Femur (tissue), 1 donor: ENCODE measurements around the gene DPH1.
"Not testable (repeated sequence)": the region's sequence is repeated elsewhere in the genome, so short reads cannot be mapped to it uniquely, and the experiment has no call there.

Experiments
- DNase-seq: peaks from one replicate; pipeline ENCODE4 v3.0.0-alpha.2; 2017

DPH1 gene

GRCh38 chr17:2008332-2009126 lies 21.4 kb upstream of the DPH1 start:
- DNase-seq = no peak

GRCh38 chr17:2009737-2010136 lies 20.2 kb upstream of the DPH1 start:
- no peak for DNase-seq

- DNase-seq = peak; percentile 74
Measured at GRCh38 chr17:2011411-2012371, 18.3 kb upstream of the DPH1 start.

- no peak for DNase-seq
Measured at GRCh38 chr17:2012499-2012898, 17.5 kb upstream of the DPH1 start.

DNA sequence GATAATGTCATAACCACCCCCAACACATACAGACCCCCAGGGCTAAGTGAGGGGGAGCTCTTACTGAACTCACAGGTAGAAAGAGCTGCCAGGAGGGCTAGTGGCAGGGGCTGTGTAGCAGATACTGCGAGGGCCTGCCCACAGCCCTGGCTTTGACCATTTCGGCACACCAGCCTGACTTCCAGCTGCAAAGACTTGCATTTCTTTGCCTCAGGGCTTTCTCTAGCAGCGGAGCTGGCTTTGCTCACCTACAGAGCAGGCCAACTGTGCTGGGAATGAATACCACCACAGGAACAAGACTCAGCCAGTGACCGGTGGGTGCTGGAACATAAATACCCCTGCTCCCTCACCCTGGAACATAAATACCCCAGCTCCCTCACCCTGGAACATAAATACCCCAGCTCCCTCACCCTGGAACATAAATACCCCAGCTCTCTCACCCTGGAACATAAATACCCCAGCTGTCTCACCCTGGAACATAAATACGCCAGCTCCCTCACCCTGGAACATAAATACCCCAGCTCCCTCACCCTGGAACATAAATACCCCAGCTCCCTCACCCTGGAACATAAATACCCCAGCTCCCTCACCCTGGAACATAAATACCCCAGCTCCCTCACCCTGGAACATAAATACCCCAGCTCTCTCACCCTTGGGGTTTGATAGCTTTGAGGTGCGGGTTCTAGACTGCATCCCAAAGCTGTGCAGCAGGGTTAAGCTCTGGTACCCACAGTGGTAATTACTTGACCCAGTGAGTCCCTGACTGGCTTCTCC lies 16.5 kb upstream of the DPH1 start:
- DNase-seq = not testable (repeated sequence)

GRCh38 chr17:2013994-2014317 lies 16.0 kb upstream of the DPH1 start:
- no peak for DNase-seq

GRCh38 chr17:2015314-2015713 lies 14.6 kb upstream of the DPH1 start:
- DNase-seq = no peak

DNA sequence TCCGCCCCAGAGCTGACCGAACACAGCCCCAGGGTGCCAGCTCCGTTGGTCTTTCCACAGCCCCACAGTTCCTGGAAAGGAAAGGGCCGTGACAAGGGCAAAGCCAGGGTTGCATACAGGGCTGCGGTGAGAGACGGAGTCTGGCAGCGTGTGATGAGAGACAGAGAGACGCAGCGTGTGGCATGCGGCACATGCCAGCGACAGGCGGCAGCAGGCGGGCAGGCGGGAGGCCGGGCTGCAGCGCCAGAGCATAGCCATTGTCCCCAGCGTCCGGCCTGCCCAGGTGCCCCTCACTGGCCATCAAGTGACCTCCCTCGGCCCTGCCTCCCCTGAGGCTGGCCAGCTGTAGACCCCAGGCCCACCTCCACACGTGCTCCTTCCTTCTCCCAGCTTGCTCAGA lies 13.5 kb upstream of the DPH1 start:
- DNase-seq = no peak

- no peak for DNase-seq
Measured at GRCh38 chr17:2017274-2017941, 12.5 kb upstream of the DPH1 start.

- DNase-seq = no peak
Measured at GRCh38 chr17:2018716-2019510, 11.0 kb upstream of the DPH1 start.

DNA sequence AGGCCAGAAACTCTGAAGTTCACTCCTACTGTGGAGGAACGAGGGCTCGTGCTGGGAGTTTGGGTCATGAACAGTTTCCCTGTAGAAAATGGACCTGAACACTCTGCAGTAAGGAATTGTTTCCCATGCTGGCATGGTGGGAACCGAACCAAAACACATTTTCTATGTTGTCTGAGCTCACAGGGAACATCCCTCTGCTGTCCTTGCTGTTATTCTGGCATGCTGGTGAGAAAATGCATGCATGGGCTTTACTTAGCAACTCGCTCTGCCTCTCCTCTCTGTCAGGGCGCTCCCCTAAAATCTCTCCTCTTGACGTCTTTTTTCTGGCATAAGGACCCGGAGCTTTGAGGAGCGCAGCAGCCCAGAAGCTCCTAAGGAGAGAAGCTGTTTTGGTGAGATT lies 10.2 kb upstream of the DPH1 start:
- DNase-seq = no peak

- no peak for DNase-seq
Measured at GRCh38 chr17:2020721-2021120, 9.2 kb upstream of the DPH1 start.

GRCh38 chr17:2022647-2023240 lies 7.2 kb upstream of the DPH1 start:
- no peak for DNase-seq

- no peak for DNase-seq
Measured at GRCh38 chr17:2023256-2023655, 6.7 kb upstream of the DPH1 start.

GRCh38 chr17:2023692-2024571 lies 6.0 kb upstream of the DPH1 start:
- peak; percentile 73 for DNase-seq

- no peak for DNase-seq
Measured at GRCh38 chr17:2024572-2025219, 5.3 kb upstream of the DPH1 start.

DNA sequence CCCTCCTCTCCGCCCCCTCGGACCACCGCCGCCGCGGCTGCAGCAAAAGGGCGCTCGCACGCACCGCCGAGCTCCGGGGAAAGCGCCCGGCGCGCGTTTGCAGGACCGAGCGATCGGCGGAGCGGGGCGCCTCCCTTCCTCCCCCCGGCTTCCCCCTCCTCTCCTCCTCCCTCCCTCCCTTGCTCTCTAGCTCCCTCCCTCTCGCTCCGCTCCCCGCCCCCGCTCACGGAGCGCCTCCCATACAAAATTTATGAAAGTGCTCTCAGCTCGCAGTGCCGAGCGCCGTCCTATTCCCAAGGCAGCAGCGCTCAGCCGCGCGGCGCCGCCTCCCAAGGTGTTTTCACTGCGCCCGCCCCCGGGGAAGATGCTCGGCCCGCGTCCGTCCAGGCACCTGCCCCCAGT lies 4.7 kb upstream of the DPH1 start, which contains the start of gene RTN4RL1:
Gene RTN4RL1 (minus strand): TSS at position 115 of the 402 bp plus-strand sequence. CDS start 469 bp downstream, outside the sequence.
- peak; percentile 68 for DNase-seq

DNA sequence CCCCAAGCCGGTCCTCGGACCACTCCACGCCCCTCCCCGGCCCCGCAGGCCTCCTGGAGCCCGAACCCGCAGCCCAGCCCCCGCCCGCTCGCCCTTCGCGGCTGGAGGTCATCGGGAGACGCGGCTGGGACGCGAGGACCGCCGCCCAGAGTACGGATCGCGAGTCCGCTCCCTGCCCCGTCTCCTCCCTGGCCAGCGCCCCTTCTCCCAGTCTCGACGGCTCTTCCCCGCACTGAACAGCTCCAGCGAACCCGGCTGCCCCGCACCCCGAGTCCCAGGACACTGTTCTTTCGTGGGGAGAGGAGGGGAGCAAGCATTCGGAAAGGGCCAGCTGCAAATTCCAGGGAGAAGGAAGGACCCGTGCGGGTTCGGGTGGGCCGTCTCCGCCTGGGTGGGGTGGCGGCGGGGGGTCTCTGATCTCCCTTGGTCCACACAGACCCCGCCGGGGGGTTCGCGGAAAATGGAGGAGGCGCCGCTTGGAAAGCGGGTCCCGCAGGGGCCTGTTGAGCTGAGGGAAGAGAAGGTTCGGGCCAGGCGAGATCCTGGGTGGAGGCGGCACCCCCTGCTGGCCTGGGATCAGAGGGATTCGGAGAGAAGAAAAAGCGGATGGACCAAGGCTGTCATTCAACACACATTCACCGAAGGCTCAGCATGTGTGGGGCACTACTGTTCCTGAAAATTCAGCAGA lies 4.2 kb upstream of the DPH1 start:
- DNase-seq = peak; percentile 75
